ENCODE results near the gene EPAS1. TPM values are rescaled to one million over a fixed set of nuclear protein-coding genes. Genes with fewer than 3 reads are reported as not detected.

The EPAS1 gene
- total RNA-seq, 1 experiment from 2014 or later = 146 TPM

DNA sequence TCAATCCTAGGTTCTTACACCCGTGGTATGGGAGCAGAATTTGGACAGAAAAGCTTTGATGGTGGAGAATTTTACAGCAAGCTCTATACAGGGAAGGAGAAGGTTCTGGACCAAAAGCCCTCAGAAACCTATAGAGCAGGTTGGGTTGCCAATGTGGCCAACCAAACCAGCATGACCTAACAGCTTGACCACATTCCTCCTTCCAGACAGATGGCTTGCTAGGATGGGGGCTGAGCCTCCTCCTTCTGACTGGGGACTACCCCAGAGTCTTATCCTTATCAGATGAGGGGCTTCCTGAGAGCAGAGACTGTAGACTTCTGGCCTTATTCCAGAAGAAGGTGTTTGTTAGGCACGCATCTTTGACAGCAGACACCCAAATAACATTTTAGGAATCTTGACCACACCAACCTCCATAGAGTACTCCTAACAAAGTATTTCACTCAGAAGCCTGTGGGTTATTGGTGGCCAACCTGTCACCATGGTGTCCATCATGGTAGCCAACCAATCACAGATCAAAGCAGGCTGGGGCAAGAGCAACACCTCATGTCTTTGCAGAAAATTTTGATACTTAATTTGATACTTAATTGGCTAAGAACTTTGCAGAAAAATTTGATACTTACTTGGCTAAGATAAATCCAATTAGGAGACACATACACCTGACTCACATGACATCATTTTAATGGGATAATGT is 34.8 kb upstream of the EPAS1 start:
- H3K4me3 Mint-ChIP-seq (ENCODE audit: unreplicated experiment) = no peak overlapping the region
- H3K4me1 Mint-ChIP-seq (ENCODE audit: insufficient read depth, unreplicated experiment) = no peaks in the 10 kb centered on the region
- DNase-seq (ENCODE audit: unreplicated experiment) = no peak
- intact Hi-C loops (cut with micrococcal nuclease) = no loop called here
- POLR2A ChIA-PET = no interaction called here
- no peak for TF ChIP-seq CTCF (IDR thresholded peaks at IDR 0.05; ENCODE audit: unreplicated experiment)
- BruUV-seq (replicated peaks) = no TSS peak
- CTCF ChIA-PET = interaction anchor here (0.6 kb wide), 1 partner anchor 670 kb away, joined by 4 read pairs; no protein-coding TSS in a partner anchor
- H3K9me3 Mint-ChIP-seq (ENCODE audit: unreplicated experiment) = no peaks in the 10 kb centered on the region
- no peaks in the 10 kb centered on the region for H3K27me3 Mint-ChIP-seq (ENCODE audit: insufficient read depth, unreplicated experiment)
- H3K36me3 Mint-ChIP-seq (ENCODE audit: insufficient read depth, unreplicated experiment) = no peaks in the 10 kb centered on the region
- no peak overlapping the region for H3K27ac Mint-ChIP-seq (ENCODE audit: low read depth, unreplicated experiment)

DNA sequence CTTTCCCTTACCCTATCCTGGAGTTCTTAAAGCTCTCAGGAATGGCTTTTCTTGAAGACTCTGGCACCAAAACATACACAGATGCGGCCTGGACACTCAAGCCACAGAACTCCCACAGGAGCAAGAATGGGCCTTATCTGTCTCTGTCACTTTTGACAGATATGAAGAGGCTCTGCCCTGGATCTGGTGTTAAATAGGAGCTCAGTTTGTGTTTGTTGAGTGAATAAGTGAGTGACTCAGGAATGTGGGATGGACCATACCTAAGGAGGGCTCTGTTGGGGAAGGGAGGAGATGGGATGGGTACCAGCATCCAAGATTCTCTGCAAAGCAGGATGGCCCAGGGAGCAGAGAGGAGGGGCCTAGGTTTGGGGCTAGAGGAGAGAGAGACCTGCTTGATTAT is 33.9 kb upstream of the EPAS1 start:
- H3K27ac Mint-ChIP-seq (ENCODE audit: low read depth, unreplicated experiment) = no peak overlapping the region
- intact Hi-C loops (cut with micrococcal nuclease) = no loop called here
- no peaks in the 10 kb centered on the region for H3K9me3 Mint-ChIP-seq (ENCODE audit: unreplicated experiment)
- H3K4me3 Mint-ChIP-seq (ENCODE audit: unreplicated experiment) = no peak overlapping the region
- no peak for DNase-seq (ENCODE audit: unreplicated experiment)
- H3K36me3 Mint-ChIP-seq (ENCODE audit: insufficient read depth, unreplicated experiment) = no peaks in the 10 kb centered on the region
- H3K27me3 Mint-ChIP-seq (ENCODE audit: insufficient read depth, unreplicated experiment) = no peaks in the 10 kb centered on the region
- ChIA-PET CTCF (interaction anchor here (0.7 kb wide), 1 partner anchor 75 kb away, joined by 3 read pairs; no protein-coding TSS in a partner anchor), POLR2A (interaction anchor here (0.7 to 0.9 kb wide), 2 partner anchors 80 to 150 kb away, joined by 3 read pairs; no protein-coding TSS in a partner anchor)
- no peaks in the 10 kb centered on the region for H3K4me1 Mint-ChIP-seq (ENCODE audit: insufficient read depth, unreplicated experiment)
- no TSS peak for BruUV-seq (replicated peaks)
- TF ChIP-seq CTCF (IDR thresholded peaks at IDR 0.05; ENCODE audit: unreplicated experiment) = no peak

DNA sequence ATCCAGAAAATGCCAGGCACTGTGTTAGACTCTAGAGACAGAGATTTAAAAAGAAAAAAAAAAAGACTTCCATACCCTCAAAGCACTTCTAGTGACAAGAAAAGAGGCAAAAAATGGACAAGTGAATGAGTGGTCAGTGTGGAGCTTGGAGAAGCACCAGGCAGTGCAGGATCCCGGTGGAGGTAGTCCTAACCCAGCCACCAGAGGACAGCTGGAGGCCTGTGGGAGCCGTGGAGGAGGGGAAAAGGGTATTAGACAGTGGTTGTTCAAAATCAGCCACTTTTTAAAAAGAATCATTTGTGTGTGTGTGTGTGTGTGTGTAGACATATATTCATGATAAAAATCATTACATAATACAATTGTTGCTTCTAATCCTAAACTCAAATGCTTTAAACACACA is 32.8 kb upstream of the EPAS1 start:
- no peak for TF ChIP-seq CTCF (IDR thresholded peaks at IDR 0.05; ENCODE audit: unreplicated experiment)
- no peaks in the 10 kb centered on the region for H3K27me3 Mint-ChIP-seq (ENCODE audit: insufficient read depth, unreplicated experiment)

GRCh38 chr2:46266134-46266533 is 31.1 kb upstream of the EPAS1 start:
- Mint-ChIP-seq H3K36me3 (ENCODE audit: insufficient read depth, unreplicated experiment) (no peaks in the 10 kb centered on the region), H3K4me3 (ENCODE audit: unreplicated experiment) (no peak overlapping the region), H3K4me1 (ENCODE audit: insufficient read depth, unreplicated experiment) (no peaks in the 10 kb centered on the region), H3K9me3 (ENCODE audit: unreplicated experiment) (no peaks in the 10 kb centered on the region), H3K27me3 (ENCODE audit: insufficient read depth, unreplicated experiment) (no peaks in the 10 kb centered on the region), H3K27ac (ENCODE audit: low read depth, unreplicated experiment) (no peak overlapping the region)
- no peak for TF ChIP-seq CTCF (IDR thresholded peaks at IDR 0.05; ENCODE audit: unreplicated experiment)
- no peak for DNase-seq (ENCODE audit: unreplicated experiment)
- POLR2A ChIA-PET = no interaction called here
- no TSS peak for BruUV-seq (replicated peaks)
- CTCF ChIA-PET = interaction anchor here (0.7 to 0.9 kb wide), 2 partner anchors 100 to 498 kb away, joined by 3 to 4 read pairs; no protein-coding TSS in a partner anchor
- intact Hi-C loops (cut with micrococcal nuclease) = no loop called here

More for the DNA sequence above, 32.8 kb upstream of the EPAS1 start:
- no peak overlapping the region for H3K4me3 Mint-ChIP-seq (ENCODE audit: unreplicated experiment)
- POLR2A ChIA-PET = no interaction called here
- H3K36me3 Mint-ChIP-seq (ENCODE audit: insufficient read depth, unreplicated experiment) = no peaks in the 10 kb centered on the region
- no TSS peak for BruUV-seq (replicated peaks)
- no peaks in the 10 kb centered on the region for H3K4me1 Mint-ChIP-seq (ENCODE audit: insufficient read depth, unreplicated experiment)
- no peak overlapping the region for H3K27ac Mint-ChIP-seq (ENCODE audit: low read depth, unreplicated experiment)
- intact Hi-C loops (cut with micrococcal nuclease) = no loop called here
- CTCF ChIA-PET = interaction anchor here (0.7 to 1.1 kb wide), 4 partner anchors 74 to 271 kb away, joined by 3 to 6 read pairs (median 4); no protein-coding TSS in a partner anchor
- no peaks in the 10 kb centered on the region for H3K9me3 Mint-ChIP-seq (ENCODE audit: unreplicated experiment)
- no peak for DNase-seq (ENCODE audit: unreplicated experiment)
